Occipital lobe (tissue), 2 donors: Measurements from ENCODE around the gene CCNT2. TPM values are rescaled to one million over a fixed set of nuclear protein-coding genes. Genes with fewer than 3 reads are reported as not detected.
"Not testable (repeated sequence)": the region's sequence is repeated elsewhere in the genome, so short reads cannot be mapped to it uniquely, and the experiment has no call there.

Experiments
- DNase-seq: peaks from one replicate; lab custom pipeline; 2025; lab: John Stamatoyannopoulos, UW
- total RNA-seq: library from RNA; depleted of rRNA; stranded (reverse); fragments of >200 nt; gene quantifications from one replicate; pipeline ENCODE4 v1.2.3, GENCODE V29; 2014

Gene CCNT2
- total RNA-seq, 1 donor from 2014 or later: 106 TPM

GRCh38 chr2:134919341-134920210 is 954 bp downstream of the CCNT2 start:
- no peak for DNase-seq

GRCh38 chr2:134924912-134925311 is 6.3 kb downstream of the CCNT2 start:
- no peak for DNase-seq

DNA sequence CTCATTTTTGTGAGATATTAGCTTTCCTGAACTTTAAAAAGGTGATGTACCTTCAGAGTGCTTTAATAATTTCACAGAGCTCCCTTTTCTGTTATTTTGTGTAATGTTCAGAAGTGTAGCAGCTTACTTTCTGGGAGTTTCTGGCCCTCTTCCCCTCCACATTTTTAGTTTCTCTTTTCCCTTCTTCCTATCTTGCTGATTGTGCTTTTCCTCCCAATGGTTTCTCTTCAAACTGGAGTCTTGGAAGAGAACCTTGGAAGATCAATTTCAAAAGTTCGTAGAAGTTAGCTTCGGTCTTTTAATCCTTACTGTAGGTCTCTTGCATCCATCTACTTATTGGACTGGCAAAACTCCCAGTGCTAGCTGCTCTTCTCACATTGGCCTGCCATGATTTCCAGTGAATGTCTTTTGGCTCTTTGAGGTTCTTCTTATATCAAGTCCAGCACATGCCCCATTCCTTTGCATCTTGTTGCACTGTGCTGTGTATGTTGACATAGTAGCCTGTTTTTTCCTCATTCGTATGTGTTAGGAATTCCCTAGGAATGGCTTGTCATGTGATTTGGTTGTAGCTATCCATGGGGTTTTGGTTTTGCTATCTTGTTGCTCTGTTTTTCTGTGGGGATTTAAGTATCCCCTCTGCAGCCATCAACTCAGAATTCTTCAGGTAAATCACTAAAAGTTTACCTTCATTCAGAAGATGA is 7.8 kb downstream of the CCNT2 start:
- DNase-seq: no peak

- no peak for DNase-seq
Measured at GRCh38 chr2:134927195-134927594, 8.6 kb downstream of the CCNT2 start.

- DNase-seq: no peak
Measured at GRCh38 chr2:134932864-134933526, 14.4 kb downstream of the CCNT2 start.

- no peak for DNase-seq
Measured at GRCh38 chr2:134933732-134934131, 15.1 kb downstream of the CCNT2 start.

- no peak for DNase-seq
Measured at GRCh38 chr2:134934150-134934549, 15.5 kb downstream of the CCNT2 start.

- DNase-seq: no peak
Measured at GRCh38 chr2:134934641-134935040, 16.0 kb downstream of the CCNT2 start.

DNA sequence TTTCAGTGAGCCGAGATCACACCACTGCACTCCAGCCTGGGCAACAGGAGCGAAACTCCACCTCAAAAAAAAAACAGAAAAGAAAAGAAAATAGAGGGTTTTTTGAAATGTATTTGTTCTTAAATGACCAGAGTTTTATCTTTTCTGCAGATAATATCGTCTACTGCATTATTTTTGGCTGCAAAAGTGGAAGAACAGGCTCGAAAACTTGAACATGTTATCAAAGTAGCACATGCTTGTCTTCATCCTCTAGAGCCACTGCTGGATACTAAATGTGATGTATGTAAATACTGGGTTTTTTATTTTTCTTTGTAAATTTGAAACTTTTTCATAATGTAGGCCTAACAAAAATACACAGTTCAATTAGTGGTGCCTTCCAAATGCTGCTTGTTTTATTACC is 18.1 kb downstream of the CCNT2 start:
- no peak for DNase-seq

DNA sequence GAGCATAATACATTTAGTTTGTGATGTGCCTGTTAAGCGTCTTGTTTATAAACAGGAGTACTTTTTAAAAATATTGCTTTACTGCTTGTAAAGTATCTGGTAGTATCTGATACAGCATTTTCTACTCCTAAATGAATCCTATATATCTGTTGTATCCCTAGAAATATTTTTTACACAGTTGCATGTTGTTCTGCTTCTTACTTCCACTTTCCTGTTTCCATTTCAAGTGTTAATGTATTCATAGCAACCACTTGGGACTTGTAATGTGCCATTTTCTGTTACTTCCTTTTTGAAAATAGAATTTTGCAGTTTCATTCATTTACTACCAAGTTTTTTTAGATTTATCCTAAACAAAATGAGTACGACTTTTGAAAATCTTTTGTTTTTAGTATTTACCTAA is 24.9 kb downstream of the CCNT2 start:
- no peak for DNase-seq

- no peak for DNase-seq
Measured at GRCh38 chr2:134944975-134945374, 26.4 kb downstream of the CCNT2 start.

DNA sequence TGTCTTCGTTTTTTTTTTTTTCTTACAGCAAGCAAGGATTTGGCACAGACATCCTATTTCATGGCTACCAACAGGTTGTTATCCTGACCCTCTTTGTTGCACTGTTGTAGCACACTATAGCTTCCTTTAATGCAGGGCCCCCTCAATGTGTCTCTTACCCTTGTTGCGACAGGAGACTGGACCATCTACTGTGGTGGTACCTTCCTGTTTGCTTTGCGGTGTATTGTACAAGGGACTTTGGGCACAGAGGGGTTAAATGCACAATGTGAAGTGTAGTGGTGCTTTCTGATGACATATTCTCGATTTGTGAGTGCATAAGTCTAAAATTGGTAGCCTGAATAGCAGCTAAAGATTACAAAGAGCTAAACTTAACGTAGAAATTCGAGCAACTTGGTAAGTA is 27.5 kb downstream of the CCNT2 start:
- DNase-seq: no peak

DNA sequence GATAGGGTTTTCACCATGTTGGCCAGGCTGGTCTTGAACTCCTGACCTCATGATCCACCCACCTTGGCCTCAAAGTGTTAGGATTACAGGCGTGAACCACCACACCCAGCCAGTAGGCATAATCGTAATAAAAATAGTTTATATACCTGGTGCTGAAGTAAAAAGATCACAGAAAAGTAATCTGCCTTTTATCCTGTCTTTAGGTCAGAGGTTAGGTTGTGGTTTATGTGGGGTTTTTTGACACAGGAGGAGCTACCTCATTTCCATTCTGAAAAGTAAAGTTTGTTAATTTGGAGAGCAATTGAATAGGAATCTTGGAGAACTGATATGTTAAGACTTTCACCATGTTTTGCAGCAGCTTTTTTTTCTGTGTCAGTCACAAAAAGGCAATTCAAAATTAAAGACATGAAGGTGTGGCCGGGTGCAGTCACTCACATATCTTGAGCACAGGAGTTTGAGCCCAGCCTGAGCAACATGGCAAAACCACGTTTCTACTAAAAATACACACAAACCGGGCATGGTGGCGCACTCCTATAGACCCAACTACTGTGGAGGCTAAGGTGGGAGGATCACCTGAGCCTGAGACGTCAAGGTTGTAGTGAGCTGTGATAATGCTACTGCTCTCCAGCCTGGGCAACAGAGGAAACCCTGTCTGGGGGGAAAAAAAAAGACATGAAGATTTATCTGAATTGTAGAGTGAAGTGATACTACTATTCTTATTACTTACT is 31.5 kb downstream of the CCNT2 start:
- DNase-seq: no peak

DNA sequence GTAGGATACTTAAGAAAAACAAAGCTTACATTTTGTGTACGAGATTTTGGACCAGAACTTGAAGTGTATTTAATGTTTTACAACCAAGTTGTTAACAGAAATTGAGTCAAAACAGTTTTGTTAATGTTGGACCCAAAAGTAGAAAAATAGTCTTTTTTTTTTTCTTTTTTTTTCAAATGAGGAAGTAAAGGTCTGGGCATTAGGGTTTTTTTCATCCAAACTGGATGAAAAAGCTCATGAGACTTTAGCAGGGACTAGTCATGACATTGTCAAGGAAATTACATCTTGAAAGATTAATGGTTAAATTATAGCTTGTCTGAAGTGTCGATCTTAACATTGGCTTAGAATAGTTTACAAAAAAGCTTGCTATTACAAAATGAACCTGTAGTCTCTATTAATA is 32.3 kb downstream of the CCNT2 start:
- no peak for DNase-seq

- DNase-seq: no peak
Measured at GRCh38 chr2:134952608-134953007, 34.0 kb downstream of the CCNT2 start.

- DNase-seq: no peak
Measured at GRCh38 chr2:134954065-134954464, 35.4 kb downstream of the CCNT2 start.

- no peak for DNase-seq
Measured at GRCh38 chr2:134955744-134956143, 37.1 kb downstream of the CCNT2 start.

GRCh38 chr2:134957477-134957876 is 38.9 kb downstream of the CCNT2 start:
- DNase-seq: no peak

GRCh38 chr2:134967166-134967565 is 48.5 kb downstream of the CCNT2 start:
- not testable (repeated sequence) for DNase-seq

DNA sequence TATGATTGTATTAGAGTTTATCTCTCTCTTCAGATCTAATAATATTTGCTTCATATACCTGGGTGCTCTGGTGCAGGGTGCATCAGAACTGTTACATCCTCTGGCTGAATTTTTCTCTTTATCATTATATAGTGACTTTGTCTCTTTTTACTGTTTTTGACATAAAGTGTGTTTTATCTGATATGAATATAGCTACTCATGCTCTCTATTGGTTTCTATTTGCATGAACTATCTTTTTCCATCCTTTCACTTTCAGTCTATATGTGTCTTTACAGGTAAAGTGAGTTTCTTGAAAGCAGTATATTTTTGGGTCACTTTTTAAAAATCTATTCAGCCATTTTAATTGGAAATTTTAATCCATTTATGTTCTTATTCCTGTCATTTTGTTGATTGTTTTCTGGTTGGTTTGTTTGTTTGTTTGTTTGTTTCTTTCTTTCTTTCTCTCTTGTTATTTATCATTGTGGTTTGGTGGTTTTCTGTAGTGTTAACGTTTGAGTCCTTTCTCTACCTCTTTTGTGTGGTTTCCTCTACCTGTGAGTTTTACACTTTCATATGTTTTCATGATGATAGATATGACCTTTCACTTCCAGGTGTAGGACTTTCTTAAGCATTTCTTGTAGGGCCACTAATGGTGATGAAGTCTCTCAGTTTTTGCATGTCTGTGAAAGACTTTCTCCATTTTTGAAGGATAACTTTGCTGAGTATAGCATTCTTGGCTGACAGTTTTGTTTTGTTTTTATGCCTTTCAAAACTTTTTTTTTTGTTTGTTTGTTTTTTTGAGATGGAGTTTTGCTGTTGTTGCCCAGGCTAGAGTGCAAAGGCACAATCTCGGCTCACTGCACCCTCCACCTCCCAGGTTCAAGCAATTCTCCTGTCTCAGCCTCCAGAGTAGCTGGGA is 54.9 kb downstream of the CCNT2 start:
- no peak for DNase-seq
